SU-DHL-6 (cell line): Measurements from ENCODE around the gene GMFB.

Experiments used
- EZH2phosphoT487 ChIP-seq: fragments of 200-600 bp; sonication (generic), shearing (Covaris generic); conservative IDR thresholded peaks from 2 replicates; pipeline ENCODE4 v1.6.1; 2018; ENCODE audit warnings: mild to moderate bottlenecking, antibody characterized with exemption, low read length, moderate library complexity, mixed read lengths
- TF ChIP-seq, protein P1 (sequence below): fragments of 200-600 bp; sonication (generic); IDR thresholded peaks from one replicate; pipeline ENCODE4 v1.5.1; 2017; ENCODE audit warnings: antibody characterized with exemption, mild to moderate bottlenecking, low read length, moderate library complexity; ENCODE audit not compliant: insufficient read depth, poor library complexity, severe bottlenecking

DNA sequence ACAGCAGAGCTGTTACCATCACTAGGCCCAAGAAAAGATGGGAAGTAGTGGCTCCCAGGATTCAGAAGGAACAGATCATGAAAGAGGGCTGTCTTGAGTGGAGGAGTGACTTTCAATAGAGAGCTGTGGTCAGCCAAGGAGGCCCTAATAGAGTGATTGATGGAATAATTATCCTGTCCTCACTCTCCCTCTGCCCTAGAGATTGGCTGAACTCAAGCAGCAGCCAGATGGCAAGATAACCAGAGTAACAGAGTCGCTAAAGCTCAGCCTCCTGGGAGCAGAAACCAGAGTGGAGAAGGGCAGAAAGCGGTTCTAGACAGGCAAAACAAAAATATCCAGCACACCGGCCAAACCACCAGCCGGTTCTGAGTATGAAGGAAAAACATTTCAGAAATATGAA, 23.1 kb downstream of the GMFB start:
- TF ChIP-seq, protein P1, sequence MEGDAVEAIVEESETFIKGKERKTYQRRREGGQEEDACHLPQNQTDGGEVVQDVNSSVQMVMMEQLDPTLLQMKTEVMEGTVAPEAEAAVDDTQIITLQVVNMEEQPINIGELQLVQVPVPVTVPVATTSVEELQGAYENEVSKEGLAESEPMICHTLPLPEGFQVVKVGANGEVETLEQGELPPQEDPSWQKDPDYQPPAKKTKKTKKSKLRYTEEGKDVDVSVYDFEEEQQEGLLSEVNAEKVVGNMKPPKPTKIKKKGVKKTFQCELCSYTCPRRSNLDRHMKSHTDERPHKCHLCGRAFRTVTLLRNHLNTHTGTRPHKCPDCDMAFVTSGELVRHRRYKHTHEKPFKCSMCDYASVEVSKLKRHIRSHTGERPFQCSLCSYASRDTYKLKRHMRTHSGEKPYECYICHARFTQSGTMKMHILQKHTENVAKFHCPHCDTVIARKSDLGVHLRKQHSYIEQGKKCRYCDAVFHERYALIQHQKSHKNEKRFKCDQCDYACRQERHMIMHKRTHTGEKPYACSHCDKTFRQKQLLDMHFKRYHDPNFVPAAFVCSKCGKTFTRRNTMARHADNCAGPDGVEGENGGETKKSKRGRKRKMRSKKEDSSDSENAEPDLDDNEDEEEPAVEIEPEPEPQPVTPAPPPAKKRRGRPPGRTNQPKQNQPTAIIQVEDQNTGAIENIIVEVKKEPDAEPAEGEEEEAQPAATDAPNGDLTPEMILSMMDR, result no peak
- TF ChIP-seq EZH2phosphoT487, result no peak
